Activated T-cell treated with anti-CD3 and anti-CD28 coated beads for 1 hour (primary cell): ENCODE data around the gene LONP2.

Experiments
- DNase-seq: peaks from one replicate; pipeline ENCODE4 v3.0.0-alpha.2; 2020; ENCODE audit warnings: low read depth

Gene LONP2, protein sequence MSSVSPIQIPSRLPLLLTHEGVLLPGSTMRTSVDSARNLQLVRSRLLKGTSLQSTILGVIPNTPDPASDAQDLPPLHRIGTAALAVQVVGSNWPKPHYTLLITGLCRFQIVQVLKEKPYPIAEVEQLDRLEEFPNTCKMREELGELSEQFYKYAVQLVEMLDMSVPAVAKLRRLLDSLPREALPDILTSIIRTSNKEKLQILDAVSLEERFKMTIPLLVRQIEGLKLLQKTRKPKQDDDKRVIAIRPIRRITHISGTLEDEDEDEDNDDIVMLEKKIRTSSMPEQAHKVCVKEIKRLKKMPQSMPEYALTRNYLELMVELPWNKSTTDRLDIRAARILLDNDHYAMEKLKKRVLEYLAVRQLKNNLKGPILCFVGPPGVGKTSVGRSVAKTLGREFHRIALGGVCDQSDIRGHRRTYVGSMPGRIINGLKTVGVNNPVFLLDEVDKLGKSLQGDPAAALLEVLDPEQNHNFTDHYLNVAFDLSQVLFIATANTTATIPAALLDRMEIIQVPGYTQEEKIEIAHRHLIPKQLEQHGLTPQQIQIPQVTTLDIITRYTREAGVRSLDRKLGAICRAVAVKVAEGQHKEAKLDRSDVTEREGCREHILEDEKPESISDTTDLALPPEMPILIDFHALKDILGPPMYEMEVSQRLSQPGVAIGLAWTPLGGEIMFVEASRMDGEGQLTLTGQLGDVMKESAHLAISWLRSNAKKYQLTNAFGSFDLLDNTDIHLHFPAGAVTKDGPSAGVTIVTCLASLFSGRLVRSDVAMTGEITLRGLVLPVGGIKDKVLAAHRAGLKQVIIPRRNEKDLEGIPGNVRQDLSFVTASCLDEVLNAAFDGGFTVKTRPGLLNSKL

DNA sequence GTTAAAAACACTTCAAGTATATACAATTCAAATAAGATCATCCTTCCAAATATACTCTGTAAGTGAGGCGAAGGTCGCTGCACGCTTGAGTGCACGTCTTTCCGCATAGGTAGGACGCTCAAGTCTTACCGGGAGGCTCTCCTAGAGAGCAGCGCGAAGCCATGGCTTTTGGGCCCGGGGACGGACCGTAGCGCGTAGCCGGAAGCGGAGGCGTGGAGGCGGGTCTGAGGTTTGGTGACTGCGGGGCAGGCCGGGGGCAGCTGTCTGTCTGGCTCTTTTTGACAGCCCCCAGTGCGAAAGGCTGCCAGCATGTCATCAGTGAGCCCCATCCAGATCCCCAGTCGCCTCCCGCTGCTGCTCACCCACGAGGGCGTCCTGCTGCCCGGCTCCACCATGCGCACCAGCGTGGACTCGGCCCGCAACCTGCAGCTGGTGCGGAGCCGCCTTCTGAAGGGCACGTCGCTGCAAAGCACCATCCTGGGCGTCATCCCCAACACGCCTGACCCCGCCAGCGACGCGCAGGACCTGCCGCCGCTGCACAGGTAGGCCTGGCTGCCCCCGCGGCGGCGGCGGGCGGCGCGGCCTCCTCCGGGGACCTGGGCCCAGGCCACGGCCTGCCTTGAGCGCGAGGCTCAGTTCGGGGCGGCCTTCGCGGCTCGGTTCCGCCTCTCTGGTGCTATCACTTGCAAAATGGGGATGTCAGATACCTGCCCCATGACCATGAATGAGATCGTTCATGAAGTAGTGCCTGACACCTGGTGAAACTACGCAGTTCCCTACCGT lies at the start of gene LONP2:
LONP2 (plus strand) TSS at position 221 of the 783 bp plus-strand sequence; CDS start at position 310, 89 bp downstream.
- peak; percentile 82 for DNase-seq

DNA sequence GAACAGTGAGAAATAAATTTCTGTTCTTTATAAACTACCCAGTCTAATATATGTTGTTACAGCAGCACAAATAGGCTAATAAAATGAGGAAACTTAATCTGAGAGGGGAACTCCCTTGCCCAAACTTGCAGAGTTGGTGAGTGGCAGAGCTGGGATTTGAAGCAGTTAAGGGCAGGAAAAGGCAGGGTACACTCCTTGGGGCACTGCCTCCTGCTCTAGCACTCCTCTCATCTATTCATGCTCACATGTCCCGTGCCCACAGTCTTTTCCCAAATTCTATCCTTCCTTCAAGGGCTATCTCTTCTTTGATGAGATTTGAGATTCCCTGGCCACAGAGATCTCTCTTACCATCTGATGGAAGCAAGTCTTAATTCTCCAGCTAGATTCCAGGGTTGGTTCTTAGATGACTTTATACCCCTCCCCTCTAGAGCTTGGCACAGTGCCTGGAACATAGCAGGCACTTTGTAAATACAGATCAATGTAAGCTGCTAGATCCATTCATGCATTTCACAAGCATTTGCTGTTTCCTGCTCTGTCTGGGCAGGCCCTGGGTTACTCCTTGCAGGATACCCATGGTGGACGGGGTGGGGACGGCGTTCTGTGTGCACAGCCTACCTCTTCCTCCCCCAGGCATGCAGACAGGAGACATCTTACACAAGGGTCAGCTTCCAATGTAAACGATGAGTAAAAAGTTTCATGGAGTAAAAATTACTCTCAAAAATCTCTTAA lies 49.1 kb upstream of the LONP2 start:
- DNase-seq, result no peak

DNA sequence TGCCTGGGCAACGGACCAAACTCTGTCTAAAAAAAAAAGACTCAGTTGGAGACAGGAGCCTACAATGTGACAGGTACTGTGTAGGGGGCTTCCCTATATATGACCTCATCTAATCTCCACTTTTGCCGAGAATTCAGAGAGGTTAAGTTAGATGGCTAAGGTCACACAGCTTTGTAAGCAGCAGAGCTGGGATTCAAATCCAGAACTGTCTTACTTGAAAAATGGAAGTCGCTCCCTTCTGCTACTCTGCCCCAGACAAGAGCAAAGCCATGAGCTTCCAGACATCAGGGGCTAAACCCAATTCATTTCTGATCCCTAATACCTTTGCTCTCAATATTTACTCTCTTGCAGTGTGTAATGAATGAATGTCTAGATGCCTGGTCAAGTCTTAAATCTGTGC lies 46.8 kb upstream of the LONP2 start:
- no peak for DNase-seq

DNA sequence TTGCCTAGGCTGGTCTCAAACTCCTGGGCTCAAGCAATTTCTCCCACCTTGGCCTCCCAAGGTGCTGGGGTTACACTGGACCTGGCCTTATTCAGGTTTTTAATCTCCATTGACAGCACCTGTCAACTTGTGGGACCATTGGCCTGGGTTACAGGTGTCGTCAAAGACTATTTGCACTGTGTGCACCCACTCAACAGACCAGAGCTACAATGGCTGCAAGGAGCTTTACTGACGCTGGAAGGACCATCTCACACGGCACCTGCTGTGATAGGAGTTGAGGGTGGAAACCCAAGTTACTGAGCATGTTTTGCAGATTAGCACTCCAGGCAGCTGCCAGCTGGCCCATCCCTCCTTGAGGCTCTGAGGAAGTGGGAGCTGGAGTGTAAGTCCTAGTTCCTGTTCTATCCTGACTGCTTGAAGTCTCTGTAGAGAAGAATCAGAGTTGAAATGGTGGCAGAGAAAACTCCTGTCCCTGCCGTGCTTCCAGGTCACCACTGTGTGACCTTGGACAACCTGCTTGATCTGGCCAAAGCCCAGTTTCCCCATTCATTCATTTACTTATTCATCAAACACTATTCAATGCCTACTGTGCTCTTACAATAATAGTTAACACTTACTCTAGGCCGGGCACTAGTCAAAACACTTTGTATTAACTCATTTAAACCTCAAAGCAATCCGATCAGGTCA lies 42.4 kb upstream of the LONP2 start:
- DNase-seq, result no peak

DNA sequence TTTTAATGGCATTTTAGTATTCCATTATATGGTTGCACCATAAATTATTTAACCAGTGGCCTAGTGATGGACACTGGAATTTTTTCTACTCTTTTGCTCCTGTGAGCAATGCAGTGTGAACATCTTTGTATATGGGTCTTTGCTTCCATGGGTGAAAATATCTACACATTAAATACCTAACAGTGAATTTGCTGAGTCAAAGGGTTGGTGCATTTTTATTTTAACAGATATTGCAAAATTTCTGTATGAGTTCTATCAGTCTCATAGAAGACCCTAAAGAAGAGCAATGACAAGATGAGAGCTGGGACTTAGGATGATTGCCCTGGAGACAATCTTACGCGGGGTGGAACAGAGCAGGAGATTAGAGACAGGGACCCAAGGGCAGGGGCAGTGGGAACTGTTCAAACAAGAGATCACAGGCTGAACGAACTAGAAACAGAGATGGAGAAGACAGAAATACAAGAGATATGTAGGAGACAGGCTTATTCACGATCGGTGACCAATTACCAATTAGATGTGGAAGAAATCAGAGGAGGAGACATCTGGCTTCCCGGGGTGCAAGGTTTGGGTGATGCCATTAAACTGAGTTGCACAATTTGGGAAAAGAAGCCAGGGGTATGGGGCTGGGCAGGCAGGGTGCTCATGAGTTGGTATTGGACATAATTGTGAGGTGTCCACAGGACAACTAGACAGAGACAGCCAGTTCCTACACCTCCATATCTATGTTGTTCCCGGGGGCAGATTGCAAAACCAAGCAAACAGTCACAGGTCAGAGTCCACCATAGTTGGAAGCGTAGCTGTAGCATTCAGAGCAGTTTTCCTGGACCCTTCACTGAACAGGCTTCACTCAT lies 39.9 kb upstream of the LONP2 start:
- no peak for DNase-seq

DNA sequence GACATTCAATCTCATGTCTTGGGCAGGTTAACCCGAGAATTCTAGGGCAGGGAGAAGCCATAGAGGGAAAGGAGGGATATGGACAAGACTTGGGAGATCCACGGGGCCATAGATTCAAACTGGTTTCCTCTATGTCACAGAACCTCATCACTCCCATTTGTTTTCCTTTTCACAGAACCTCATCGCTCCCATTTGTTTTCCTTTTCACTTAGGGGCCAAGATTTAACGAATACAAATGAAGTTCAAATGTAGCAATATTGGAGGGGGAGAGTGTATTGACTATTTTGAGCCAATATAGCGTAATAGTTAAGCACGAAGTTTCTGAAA lies 39.3 kb upstream of the LONP2 start:
- no peak for DNase-seq

DNA sequence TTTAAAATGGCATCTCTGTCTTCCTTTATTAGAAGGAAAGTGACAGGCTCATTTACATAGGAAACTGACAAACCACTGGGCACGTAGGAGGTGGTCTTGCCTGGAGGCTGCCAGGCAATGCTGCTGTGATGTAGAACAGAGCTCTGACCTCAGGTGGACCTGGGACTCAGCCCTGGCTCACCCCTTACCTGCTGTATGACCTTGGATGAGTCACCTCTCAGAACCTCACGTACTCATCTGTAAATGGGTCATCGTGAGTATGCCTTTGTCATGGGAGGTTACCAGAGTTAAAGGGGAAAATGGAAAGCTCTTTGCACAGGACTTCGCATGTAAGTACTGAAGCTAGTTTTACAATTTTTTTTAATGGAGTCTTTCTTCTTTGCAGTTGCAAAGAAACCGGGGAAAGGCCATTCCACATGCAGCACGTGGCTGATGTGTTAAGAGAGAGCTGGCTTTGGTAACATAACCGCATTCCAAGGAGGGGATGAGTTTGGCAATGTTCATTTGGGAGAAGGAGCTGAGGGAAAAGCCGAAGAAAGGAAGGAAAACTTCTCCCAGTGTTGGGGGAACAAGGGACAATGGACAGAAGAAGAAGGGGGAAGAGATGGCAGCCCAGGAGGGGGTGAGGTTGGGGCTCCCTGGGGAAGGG lies 37.4 kb upstream of the LONP2 start:
- no peak for DNase-seq

DNA sequence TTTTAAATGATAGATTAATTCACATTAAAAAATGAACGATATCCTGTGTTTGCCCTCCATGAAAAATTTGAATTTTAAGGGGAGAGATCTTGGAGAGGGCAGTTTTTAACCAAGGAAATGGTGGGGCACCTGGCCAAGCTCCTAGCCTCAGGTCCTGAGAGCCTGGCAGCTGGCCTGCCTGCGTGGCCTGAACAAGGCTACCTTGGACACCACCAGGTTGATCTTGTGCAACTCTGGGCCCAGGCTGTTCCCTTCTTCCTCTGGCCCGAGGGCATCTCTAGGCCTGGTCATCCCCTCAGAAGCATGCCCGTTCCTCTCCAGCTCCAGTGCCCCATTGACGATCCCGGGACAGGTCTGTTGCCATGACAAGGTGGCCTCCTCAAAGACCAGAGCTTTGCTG lies 33.4 kb upstream of the LONP2 start:
- no peak for DNase-seq

DNA sequence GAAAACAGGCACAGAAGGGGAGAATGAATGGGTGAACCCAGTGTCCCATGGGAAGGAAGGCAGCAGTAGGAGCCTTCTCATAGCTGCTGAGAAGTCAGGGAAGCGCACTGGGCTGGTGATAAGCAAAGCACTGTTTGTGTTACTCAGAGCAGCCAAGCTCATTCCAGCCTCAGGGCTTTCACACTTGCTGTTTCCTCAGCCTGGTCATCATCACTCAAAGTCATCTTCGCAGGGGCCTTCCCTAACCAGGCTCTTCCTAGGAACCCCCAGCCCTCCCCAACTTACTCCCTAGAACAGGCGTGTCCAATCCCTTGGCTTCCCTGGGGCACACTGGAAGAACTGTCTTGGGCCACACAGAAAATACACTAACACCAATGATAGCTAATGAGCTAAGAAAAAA lies 32.1 kb upstream of the LONP2 start:
- no peak for DNase-seq

DNA sequence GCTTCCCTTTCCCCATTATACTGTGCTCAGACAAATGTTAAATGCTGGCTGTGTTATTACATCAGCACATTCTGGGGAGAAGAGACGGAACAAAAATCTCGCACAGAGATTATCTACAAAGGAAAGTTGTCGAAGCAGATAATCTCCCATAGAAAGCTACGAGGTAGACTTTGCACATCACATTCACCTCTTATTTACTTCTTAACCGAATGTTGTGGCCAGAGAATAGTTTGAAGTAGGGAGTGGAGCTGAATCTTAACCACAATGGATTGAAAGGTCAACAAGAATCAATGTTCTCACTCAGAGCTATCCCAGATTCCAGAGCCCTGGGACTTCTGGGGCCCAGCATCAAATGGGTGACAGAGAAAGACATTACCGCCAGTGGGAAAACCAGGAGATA lies 28.4 kb upstream of the LONP2 start:
- no peak for DNase-seq

DNA sequence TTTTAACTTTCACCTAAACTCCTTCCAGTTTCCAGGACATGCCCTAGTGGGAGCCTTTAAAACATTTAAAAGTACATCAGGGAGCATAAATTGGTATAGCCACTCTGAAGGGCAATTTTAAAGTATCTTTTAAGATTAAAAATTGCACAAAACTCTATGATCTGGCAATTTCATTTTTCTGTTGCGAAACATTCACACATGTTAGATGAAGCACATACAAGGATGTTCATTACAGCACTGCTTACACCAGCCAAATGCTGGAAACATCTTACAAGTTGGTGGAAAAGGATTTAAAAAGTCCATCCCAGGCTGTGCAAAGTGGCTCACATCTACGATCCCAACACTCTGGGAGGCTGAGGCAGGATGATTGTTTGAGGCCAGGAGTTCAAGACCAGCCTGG lies 26.4 kb upstream of the LONP2 start:
- DNase-seq, result no peak

DNA sequence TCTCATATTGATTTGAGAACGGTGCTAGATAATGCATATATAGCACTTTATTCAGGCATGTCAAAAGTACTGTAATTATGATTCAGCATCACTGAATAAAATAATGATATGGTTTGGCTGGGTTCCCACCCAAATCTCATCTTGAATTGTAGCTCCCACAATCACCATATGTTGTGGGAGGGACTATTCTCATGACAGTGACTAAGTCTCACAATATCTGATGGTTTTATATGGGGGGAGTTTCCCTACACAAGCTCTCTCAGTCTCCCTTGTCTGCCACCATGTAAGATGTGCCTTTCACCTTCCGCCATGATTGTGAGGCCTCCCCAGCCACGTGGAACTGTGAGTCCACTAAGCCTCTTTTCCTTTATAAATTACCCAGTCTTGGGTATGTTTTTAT lies 25.6 kb upstream of the LONP2 start:
- no peak for DNase-seq

DNA sequence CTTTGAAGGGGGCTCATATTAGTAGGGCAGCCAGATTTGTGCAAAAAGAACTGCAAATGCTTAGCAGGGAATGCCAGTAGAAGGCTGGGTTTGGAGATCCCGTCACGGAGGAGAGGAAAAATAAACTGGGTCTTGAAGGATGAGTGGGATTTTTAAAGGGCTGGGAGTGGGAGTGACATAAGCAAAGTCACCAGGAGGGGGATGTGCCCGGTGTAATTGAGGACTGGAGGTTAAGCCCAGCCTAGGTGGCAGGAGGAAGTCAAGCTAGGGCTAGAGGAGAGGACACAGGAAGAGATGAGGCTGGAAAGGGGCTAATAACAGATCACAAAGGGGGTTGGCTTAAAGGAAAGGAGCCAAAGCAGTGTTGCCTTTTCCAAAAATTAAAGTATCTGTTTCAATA lies 23.2 kb upstream of the LONP2 start:
- DNase-seq, result no peak

DNA sequence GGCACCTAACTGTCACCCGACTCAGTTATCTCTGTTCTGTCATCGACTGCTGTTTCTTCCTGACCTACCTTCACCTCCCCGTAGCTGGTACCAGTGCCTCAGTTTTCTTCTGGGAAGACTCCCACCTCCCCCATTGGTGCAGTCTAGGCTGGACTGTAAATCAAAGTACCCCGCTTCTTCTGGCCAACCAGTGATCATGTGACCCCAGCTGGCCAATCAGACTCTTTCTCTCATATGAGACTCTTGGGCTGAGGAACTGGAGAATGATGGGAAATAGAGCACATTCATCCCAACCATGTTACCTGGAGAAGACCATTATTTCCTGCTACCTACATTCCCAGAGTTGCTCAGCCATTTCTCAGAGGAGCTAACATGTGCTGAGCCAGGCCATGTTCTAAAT lies 20.6 kb upstream of the LONP2 start:
- DNase-seq, result no peak

DNA sequence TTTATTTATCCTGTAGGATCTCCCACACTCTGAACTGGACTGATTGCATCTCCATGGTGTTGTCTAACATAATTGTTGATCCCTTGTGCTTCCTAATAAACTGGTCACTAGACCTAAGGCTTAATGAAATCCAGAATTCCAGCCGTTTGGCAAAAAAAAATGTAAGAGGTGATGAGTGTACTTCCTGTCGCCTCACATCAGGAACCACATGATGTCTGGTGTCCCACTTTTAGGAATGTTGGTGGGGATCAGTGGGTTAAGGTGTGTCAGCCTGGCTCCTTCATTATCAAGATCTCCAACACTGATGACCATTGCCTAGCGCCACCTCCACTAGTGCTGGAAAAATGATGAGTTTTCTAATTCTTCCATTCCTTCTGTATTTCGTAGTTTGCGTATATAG lies 18.6 kb upstream of the LONP2 start:
- DNase-seq, result no peak

DNA sequence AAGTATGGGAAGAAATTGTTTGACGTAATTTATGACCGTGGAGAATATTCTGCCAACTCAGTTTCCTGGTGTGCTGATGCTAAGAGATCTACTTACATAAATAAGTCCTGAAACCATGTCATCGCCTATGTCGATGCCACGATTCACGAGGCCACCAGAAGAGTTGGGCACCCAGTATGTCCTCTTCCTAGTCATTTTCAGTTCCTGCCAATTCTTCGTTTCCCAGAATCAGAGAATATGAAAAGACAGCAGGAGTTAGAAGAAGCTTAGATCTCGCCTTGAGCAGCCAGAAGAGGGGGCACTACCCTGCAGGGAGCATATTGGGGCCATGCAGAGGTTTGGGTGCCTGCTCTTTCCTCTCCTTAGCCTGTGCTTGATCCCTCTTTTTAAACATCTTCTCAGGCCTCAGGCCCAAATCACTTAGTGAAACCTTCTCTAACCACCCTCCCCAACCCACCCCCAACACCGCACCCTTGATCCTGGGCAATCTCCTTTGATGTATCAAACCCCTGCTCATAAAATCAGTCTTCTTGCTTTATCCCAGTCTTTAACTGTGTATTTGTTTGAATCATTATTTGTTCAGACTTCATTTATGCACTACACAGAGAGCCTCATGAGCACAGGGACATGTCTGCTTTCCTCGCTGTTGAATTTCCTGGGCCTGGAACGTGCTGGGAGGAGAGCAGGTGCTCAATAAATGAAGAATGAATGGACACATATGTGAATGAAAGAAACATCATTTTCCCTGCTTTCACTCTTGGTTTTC lies 12.2 kb upstream of the LONP2 start:
- no peak for DNase-seq

DNA sequence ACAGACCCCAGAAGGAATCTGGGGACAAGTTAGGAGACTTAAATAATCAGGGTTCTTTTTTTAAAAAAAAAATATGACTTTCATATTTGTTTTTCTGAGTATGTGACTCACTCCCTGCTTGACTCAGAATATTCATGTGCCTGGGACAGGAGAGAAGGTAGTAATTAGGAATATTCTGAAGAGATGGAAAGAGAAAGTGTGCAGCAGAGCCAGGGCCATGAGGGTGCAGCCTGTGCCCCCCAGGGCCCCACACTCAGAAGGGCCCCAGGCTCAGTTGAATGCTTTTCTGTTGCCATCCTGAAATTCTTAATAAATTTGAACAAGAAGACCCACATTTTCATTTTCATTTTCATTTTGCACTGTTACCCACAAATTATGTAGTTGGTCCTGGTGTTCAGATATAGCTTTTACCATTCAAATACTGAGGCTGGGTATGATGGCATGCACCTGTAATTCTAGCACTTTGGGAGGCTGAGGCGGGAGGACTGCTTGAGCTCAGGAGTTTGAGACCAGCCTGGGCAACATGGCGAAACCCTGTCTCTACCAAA lies 11.5 kb upstream of the LONP2 start:
- DNase-seq, result no peak

DNA sequence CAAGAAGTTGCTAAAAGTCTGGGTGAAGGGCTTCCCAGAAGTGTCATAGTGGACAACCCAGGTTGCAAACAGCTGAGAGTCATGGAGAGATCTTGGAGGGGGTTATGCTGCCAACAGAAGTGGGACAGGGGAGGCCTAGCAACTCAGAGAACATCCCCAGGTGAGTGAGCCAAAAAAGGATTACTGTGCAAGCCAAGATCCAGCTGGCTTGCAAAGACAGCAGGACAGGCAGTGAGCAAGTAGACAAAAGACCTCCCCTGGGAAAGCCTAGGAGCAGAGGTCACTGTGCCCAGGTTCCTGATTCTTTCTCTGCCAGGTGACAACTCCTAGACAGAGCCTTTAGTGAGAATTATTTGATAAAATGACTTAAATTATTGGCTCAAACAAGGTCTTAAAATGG lies 9.5 kb upstream of the LONP2 start:
- DNase-seq, result no peak

DNA sequence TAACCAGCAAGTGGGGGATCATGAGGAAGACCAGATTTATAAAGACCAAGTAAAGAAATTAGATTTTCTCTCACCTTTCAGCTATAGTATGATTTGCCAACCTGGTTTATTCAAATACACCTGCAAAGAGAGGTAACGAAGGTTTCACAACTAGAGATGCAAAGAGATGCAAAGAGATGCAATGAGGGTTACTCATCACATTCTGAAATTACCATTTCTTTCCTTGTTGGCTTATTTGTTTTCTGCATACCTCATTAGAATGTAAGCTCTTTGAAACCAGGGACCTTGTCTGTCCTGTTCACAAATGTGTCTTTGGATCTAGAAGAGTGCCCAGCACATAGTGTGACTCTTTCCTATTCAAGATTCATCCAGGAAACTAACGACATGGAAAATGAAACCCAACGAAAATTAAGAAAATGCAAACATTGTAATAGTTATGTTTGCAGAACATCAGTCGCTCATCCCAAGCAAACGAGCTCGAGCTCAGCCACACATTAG lies 9.0 kb upstream of the LONP2 start:
- no peak for DNase-seq
